Measurements from ENCODE around the gene RBM4. TPM values are rescaled to one million over a fixed set of nuclear protein-coding genes. Genes with fewer than 3 reads are reported as not detected.
A peak's percentile ranks its signal among the peaks of the same experiment; 100 is the strongest.
"Not testable (repeated sequence)": the region's sequence is repeated elsewhere in the genome, so short reads cannot be mapped to it uniquely, and the experiment has no call there.

The RBM4 gene
- total RNA-seq, 2 experiments from 2014 or later, result 111 to 119 TPM

GRCh38 chr11:66603072-66603471 is 35.4 kb upstream of the RBM4 start:
- CTCF ChIA-PET, result no interaction called here
- H3K27me3 Mint-ChIP-seq, result no peaks in the 10 kb centered on the region

DNA sequence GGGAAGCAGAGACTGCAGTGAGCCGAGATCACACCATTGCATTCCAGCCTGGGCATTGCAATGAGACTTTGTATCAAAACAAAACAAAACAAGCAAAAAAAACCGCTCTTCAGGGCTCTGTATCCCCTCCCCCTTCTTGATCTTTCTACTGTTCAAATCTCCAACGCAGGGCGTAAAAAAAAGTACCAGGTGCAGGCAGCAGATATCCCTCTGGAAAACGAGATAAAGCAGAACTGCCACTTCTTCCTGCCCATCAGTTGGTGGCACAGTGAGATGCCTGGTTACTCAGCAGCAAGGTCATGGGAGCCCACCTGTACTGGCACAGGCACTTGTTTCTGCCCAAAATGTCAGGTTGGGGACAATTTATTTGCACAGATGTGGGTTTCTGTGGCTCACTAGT is 34.3 kb upstream of the RBM4 start:
- H3K27me3 Mint-ChIP-seq, result no peaks in the 10 kb centered on the region

More at GRCh38 chr11:66603072-66603471, 35.4 kb upstream of the RBM4 start:
- H3K4me3 Mint-ChIP-seq, result no peak overlapping the region
- H3K9me3 Mint-ChIP-seq (ENCODE audit: low read depth), result no peaks in the 10 kb centered on the region
- peaks cover 7% of the 10 kb centered on the region for H3K36me3 Mint-ChIP-seq
- DNase-seq, result no peak
- ATAC-seq, result no peak
- no peaks in the 10 kb centered on the region for H3K4me1 Mint-ChIP-seq
- H3K27ac Mint-ChIP-seq, result no peak overlapping the region

DNA sequence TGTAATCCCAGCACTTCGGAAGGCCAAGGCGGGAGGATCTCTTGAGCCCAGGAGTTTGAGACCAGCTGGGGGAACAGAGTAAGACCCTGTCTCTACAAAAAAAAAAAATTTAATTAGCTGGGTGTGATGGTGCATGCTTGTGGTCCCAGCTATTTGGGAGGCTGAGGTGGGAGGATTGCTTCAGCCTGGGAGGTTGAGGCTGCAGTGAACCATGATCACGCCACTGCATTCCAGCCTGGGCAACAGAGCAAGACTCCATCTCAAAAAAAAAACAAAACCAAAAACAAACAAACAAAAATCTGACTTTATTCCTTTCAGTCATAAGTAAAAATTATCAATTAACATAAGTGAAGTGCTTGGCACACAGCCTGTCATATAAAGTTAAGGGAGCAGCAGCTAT is 31.9 kb upstream of the RBM4 start:
- ATAC-seq; H3K27me3 Mint-ChIP-seq; H3K27ac Mint-ChIP-seq; H3K4me3 Mint-ChIP-seq; H3K36me3 Mint-ChIP-seq; DNase-seq; H3K9me3 Mint-ChIP-seq (ENCODE audit: low read depth): not testable (repeated sequence)
- H3K4me1 Mint-ChIP-seq, result peaks cover 14% of the 10 kb centered on the region
- CTCF ChIA-PET, result interaction anchor here (1.1 to 1.4 kb wide), 2 partner anchors 14 to 71 kb away, joined by 5 to 6 read pairs; partner anchors contain the start of genes CCDC87, CCS and RBM4B

More for the DNA sequence above, 34.3 kb upstream of the RBM4 start:
- H3K27ac Mint-ChIP-seq, result no peak overlapping the region
- ATAC-seq (no peak), DNase-seq (no peak)
- CTCF ChIA-PET, result no interaction called here
- peaks cover 7% of the 10 kb centered on the region for H3K36me3 Mint-ChIP-seq
- no peaks in the 10 kb centered on the region for H3K9me3 Mint-ChIP-seq (ENCODE audit: low read depth)
- H3K4me3 Mint-ChIP-seq, result no peak overlapping the region
- no peaks in the 10 kb centered on the region for H3K4me1 Mint-ChIP-seq

DNA sequence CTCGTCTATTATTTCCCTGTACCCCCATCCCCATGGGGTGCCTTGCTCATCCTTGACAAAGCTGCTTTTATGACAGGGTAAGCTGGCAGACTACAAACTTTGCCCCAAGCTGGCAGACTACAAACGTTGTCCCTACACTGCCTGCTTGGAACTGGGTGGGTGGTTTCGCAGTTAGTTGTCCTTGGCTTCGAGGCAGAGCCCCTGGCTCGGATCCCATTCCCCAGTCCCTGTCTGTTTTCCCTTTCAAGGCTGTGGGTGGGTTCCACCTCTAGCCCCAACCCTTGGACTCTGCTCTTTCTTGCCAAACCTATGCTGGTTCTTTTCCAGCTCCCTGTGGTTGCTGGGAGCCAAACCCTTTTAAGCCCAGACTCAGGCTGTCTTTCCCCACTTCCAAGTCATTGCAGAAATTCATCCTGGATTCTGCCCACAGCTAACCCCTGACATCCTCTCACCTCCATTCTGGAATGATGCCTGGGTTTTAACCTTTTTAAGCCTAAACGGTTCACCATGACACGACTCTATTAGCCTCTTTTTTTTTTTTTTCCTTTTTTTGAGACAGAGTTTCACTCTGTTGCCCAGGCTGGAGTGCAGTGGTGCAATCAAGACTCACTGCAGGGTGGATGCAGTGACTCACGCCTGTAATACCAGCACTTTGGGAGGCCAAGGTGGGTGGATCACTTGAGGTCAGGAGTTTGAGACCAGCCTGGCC is 31.2 kb upstream of the RBM4 start:
- Mint-ChIP-seq H3K27me3 (no peaks in the 10 kb centered on the region), H3K36me3 (peaks cover 3% of the 10 kb centered on the region), H3K4me3 (no peak overlapping the region), H3K9me3 (ENCODE audit: low read depth) (no peaks in the 10 kb centered on the region), H3K27ac (no peak overlapping the region), H3K4me1 (peaks cover 14% of the 10 kb centered on the region)
- DNase-seq (no peak), ATAC-seq (no peak)
- CTCF ChIA-PET, result interaction anchor here (0.6 to 1.4 kb wide), 3 partner anchors 14 to 348 kb away, joined by 3 to 6 read pairs (median 5); partner anchors contain the start of genes CCDC87, CCS and RBM4B

GRCh38 chr11:66609721-66610617 is 28.5 kb upstream of the RBM4 start:
- Mint-ChIP-seq H3K36me3 (no peaks in the 10 kb centered on the region), H3K27ac (peak overlapping the region; percentile 69), H3K9me3 (ENCODE audit: low read depth) (no peaks in the 10 kb centered on the region), H3K4me1 (peaks cover 15% of the 10 kb centered on the region), H3K27me3 (no peaks in the 10 kb centered on the region), H3K4me3 (no peak overlapping the region)
- peak; percentile 66 for ATAC-seq
- no peak for DNase-seq
- CTCF ChIA-PET, result interaction anchor here (1.1 to 1.7 kb wide), 4 partner anchors 9 to 17 kb away, joined by 3 to 4 read pairs (median 4); partner anchors contain the start of genes CCDC87 and CCS

DNA sequence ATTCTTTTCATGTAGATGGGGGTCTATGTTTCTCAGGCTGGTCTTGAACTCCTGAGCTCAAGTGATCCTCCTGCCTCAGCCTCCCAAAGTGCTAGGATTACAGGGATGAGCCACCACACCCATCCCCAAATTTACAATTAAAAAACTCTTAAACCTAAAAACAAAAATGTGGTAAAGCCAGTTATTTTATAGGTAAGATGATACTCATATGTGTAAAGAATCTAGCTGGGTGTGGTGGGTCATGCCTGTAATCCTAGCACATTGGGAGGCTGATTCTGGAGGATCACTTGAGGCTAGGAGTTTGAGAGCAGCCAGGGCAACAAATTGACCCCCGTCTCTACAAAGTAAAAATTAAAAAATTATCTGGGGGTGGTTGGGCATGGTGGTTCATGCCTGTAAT is 26.0 kb upstream of the RBM4 start:
- Mint-ChIP-seq H3K9me3 (ENCODE audit: low read depth) (no peaks in the 10 kb centered on the region), H3K27me3 (no peaks in the 10 kb centered on the region), H3K27ac (no peak overlapping the region), H3K4me1 (peaks cover 23% of the 10 kb centered on the region), H3K36me3 (peaks cover 10% of the 10 kb centered on the region), H3K4me3 (no peak overlapping the region)
- CTCF ChIA-PET, result interaction anchor here (0.6 to 1.7 kb wide), 2 partner anchors 66 to 349 kb away, joined by 3 to 5 read pairs; no protein-coding TSS in a partner anchor
- ATAC-seq, result no peak
- no peak for DNase-seq

GRCh38 chr11:66614073-66614472 is 24.4 kb upstream of the RBM4 start:
- ATAC-seq (no peak), DNase-seq (no peak)
- Mint-ChIP-seq H3K4me1 (peaks cover 38% of the 10 kb centered on the region), H3K4me3 (no peak overlapping the region), H3K36me3 (peaks cover 26% of the 10 kb centered on the region), H3K27me3 (no peaks in the 10 kb centered on the region), H3K27ac (no peak overlapping the region), H3K9me3 (ENCODE audit: low read depth) (no peaks in the 10 kb centered on the region)
- CTCF ChIA-PET, result interaction anchor here (0.7 to 1.4 kb wide), 3 partner anchors 32 to 303 kb away, joined by 3 read pairs; partner anchors contain the start of gene ZDHHC24

DNA sequence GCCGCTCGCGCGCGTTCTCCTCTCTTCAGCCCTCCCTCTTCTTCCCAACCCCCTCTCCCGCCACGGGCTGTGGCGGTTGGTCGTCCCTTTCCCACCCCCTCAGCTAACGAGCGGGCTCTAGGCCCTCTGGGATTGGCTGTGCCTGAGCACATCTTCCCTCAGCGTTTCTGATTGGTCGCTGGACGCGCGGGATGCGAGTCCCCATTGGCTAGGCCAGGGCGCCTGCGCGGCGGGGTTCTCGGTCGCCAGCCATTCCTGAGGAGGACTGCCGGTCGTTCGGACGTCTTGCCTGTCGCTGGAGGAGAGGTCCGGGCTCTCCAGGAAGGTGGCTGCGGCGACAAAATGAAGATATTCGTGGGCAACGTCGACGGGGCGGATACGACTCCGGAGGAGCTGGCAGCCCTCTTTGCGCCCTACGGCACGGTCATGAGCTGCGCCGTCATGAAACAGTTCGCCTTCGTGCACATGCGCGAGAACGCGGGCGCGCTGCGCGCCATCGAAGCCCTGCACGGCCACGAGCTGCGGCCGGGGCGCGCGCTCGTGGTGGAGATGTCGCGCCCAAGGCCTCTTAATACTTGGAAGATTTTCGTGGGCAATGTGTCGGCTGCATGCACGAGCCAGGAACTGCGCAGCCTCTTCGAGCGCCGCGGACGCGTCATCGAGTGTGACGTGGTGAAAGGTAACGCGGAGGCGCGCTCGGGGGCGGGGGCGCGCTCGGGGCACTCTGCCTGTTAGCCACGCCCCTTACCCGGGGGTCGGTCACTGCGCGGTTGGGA is 21.9 kb upstream of the RBM4 start, which contains the start of gene RBM14:
TSS of gene RBM14 (plus strand) at position 252 of the 776 bp plus-strand sequence. CDS start at position 343, 91 bp downstream.
- ATAC-seq (peak; percentile 94), DNase-seq (peak; percentile 99)
- no peaks in the 10 kb centered on the region for H3K27me3 Mint-ChIP-seq
- peak within 1 kb of the TSS; percentile 98 for H3K4me3 Mint-ChIP-seq
- H3K36me3 Mint-ChIP-seq, result peaks cover 40% of the 10 kb centered on the region
- peak within 1 kb of the TSS; percentile 98 for H3K27ac Mint-ChIP-seq
- no peaks in the 10 kb centered on the region for H3K9me3 Mint-ChIP-seq (ENCODE audit: low read depth)
- peaks cover 41% of the 10 kb centered on the region for H3K4me1 Mint-ChIP-seq
- CTCF ChIA-PET, result interaction anchor here (1.0 to 2.2 kb wide), 5 partner anchors 12 to 62 kb away, joined by 3 to 16 read pairs (median 6); partner anchors contain the start of genes CCDC87, CCS and RBM4

- CTCF ChIA-PET, result interaction anchor here (0.6 to 2.2 kb wide), 5 partner anchors 13 to 46 kb away, joined by 3 to 16 read pairs (median 4); partner anchors contain the start of genes CCDC87, CCS and RBM4
- Mint-ChIP-seq H3K27me3 (no peaks in the 10 kb centered on the region), H3K9me3 (ENCODE audit: low read depth) (no peaks in the 10 kb centered on the region), H3K27ac (peak overlapping the region; percentile 98), H3K4me3 (peak overlapping the region; percentile 98), H3K4me1 (peaks cover 48% of the 10 kb centered on the region), H3K36me3 (peaks cover 42% of the 10 kb centered on the region)
- no peak for DNase-seq
- ATAC-seq, result no peak
Measured at GRCh38 chr11:66617155-66617834, 21.2 kb upstream of the RBM4 start.

DNA sequence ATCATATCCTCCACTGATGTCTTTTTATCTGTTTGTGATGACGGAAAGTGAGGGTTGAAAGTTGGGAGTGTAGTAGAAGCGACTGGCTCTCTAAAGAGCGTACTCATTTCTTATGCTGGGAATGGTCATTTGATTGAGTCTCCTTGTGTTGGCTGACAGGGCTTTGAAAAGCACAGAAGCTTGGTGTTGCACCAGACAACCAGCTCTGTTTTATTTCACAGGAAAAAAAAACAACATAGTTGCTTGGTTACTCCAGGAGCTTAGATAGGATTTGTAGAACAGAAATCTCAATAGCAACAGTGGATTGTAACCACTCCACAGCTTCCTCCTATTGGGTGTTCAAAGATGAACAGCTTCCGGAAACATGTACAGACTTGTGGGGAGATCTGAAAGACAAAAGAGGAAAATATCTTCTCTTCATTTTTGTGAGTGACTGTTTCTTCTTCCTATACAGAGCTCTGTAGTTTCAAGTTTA is 19.4 kb upstream of the RBM4 start:
- Mint-ChIP-seq H3K4me1 (peaks cover 65% of the 10 kb centered on the region), H3K27me3 (no peaks in the 10 kb centered on the region), H3K9me3 (ENCODE audit: low read depth) (no peaks in the 10 kb centered on the region), H3K4me3 (peak overlapping the region; percentile 98), H3K36me3 (peaks cover 59% of the 10 kb centered on the region), H3K27ac (peak overlapping the region; percentile 98)
- peak; percentile 23 for ATAC-seq
- CTCF ChIA-PET, result interaction anchor here (0.9 to 5.5 kb wide), 7 partner anchors 10 to 180 kb away, joined by 3 to 35 read pairs (median 4); partner anchors contain the start of genes CCDC87, CCS, MRPL11 and RBM4B
- no peak for DNase-seq

DNA sequence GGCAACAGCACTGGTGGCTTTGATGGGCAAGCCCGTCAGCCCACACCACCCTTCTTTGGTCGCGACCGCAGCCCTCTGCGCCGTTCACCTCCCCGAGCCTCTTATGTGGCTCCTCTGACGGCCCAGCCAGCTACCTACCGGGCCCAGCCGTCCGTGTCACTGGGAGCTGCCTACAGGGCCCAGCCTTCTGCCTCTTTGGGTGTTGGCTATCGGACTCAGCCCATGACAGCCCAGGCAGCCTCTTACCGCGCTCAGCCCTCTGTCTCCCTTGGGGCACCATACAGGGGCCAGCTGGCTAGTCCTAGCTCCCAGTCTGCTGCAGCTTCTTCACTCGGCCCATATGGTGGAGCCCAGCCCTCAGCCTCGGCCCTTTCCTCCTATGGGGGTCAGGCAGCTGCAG is 14.1 kb upstream of the RBM4 start:
- Mint-ChIP-seq H3K4me1 (peaks cover 44% of the 10 kb centered on the region), H3K27me3 (no peaks in the 10 kb centered on the region), H3K4me3 (no peak overlapping the region), H3K9me3 (ENCODE audit: low read depth) (no peaks in the 10 kb centered on the region), H3K36me3 (peaks cover 74% of the 10 kb centered on the region), H3K27ac (no peak overlapping the region)
- DNase-seq, result no peak
- ATAC-seq, result no peak
- CTCF ChIA-PET, result interaction anchor here (2.5 kb wide), 1 partner anchor 13 kb away, joined by 15 read pairs; the partner anchor contains the start of gene RBM4

Measured in activated CD8-positive, alpha-beta memory T cell treated with anti-CD3 and anti-CD28 coated beads, Interleukin-2, amount 10 ng/mL, durations not matched to agents 7 days and 5 days (primary cell).